ENCODE results near the gene IL17RE. TPM values are rescaled to one million over a fixed set of nuclear protein-coding genes. Genes with fewer than 3 reads are reported as not detected.

IL17RE gene
- total and polyA plus RNA-seq, 9 of the 15 experiments (the other 6 are each of a cell fraction or from before 2014, with no cell fraction given), result 0.32 to 1.9 (median 0.51) TPM; not detected in 4

DNA sequence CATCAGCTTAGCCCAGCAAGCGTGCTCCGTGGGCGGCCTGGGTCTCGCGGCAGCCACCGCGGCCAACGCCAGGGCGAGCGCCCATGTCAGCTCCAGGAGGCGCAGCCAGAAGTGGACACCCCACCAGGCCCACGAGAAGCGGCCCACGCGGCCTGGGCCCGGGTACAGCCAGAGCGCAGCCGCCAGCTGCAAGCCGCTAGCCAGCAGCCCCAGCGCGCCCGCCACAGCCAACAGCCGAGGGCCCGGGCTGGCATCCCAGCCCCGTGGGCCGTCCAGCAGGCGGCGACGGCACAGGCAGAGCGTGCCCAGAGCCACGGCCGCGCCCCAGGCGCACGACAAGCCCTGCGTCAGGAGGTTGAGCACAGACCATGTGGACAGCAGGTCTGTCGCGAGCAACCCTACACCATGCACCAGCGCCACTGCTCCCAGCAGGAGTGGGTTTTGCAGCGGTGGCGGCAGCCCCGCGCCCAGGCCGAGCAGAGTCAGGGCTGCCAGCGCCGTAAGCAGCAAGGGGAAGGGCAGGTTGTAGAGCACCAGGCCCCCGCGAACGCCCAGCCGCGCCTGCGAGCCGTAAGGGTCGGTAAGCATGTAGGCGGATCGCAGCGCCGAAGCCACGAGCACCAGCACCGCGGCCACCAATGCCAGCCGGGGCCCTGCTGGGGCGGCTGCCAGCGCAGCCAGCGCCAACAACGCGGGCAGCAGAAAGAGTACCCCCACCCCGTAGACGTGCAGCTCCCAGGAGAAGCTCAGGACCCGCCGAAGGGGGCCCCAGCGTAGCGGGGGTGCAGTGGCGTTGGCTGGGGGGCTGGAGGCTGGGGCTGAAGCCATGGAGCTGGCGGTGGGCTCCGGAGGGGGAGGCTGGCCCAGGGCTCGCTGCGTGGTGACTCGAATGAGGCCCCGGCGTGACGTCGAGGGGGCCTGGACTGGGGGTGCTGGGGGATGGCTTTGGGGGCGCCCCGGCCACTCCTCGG lies 44.7 kb downstream of the IL17RE start:
- no peak overlapping the region for H2AFZ ChIP-seq (ENCODE audit: low read depth, low read length)

More for the DNA sequence above, 44.7 kb downstream of the IL17RE start:
- intact Hi-C loops (cut with micrococcal nuclease) (no loop called here), in situ Hi-C loops (cut with MboI) (no loop called here)
- no peak overlapping the region; a peak in 1 of 4 replicates for H3K9ac ChIP-seq (ENCODE audit: insufficient read depth in 1 of 2, low read depth in 2 of 2, low read length in 2 of 2)
- FAIRE-seq, result no peak
- POLR2A ChIA-PET, result interaction anchor here (1.2 to 2.0 kb wide), 2 partner anchors 12 to 15 kb away, joined by 3 to 8 read pairs; no protein-coding TSS in a partner anchor
- no peaks in the 10 kb centered on the region for H3K27me3 ChIP-seq (ENCODE audit: control insufficient read depth in 2 of 2, insufficient read depth in 2 of 2, low read length in 2 of 2)
- CTCF ChIA-PET (ENCODE audit: low intra/inter-chr PET ratio), result no interaction called here
- no peaks in the 10 kb centered on the region for H4K20me1 ChIP-seq (replicated peaks; ENCODE audit: control insufficient read depth, insufficient read depth, low read length)
- WGBS (ENCODE audit: insufficient coverage, low coverage, missing lambda C conversion rate), result 97% methylated on average over 74 of the region's 86 CpGs
- H3K4me3 ChIP-seq, result no peak overlapping the region
- no peaks in the 10 kb centered on the region for H3K9me3 ChIP-seq (replicated peaks; ENCODE audit: control insufficient read depth, insufficient read depth, low read depth, low read length)
- H3K79me2 ChIP-seq (ENCODE audit: control insufficient read depth, insufficient read depth, low read length), result no peaks in the 10 kb centered on the region
- peaks cover 13% of the 10 kb centered on the region; the same call in 1 of the 3 replicates for H3K36me3 ChIP-seq (ENCODE audit: control insufficient read depth, insufficient read depth, low read length)
- peaks cover 6 to 41% of the 10 kb centered on the region in 2 experiments; a peak in 4 of 5 replicates for H3K4me1 ChIP-seq (replicated peaks in 1 of 2; ENCODE audit: control insufficient read depth in 2 of 2, insufficient read depth in 2 of 2, low read length in 2 of 2)
- DNase-seq (ENCODE audit: extremely low read depth in 1 of 4, low spot score in 3 of 4), result no peak
- BruUV-seq (replicated peaks), result no TSS peak
- ATAC-seq, result no peak
- TF ChIP-seq, protein P1, sequence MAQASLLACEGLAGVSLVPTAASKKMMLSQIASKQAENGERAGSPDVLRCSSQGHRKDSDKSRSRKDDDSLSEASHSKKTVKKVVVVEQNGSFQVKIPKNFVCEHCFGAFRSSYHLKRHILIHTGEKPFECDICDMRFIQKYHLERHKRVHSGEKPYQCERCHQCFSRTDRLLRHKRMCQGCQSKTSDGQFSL (CRISPR knock-in tag; IDR thresholded peaks at IDR 0.05), result 0 out of 2 replicates have a peak, but pooled peaks have one; percentile 33
- TF ChIP-seq, protein P1 (tag; IDR thresholded peaks at IDR 0.05), result no peak
- TF ChIP-seq SMARCC2 (IDR thresholded peaks at IDR 0.05; ENCODE audit: low read depth) (no peak), ZFP36 (IDR thresholded peaks at IDR 0.05; ENCODE audit: low read depth, low read length, partially characterized antibody) (no peak), POLR2G (IDR thresholded peaks at IDR 0.05; ENCODE audit: low read depth, low read length) (peak; percentile 51; the same call in 1 of the 2 replicates), COPS2 (conservative IDR thresholded peaks at IDR 0.05) (no peak), KLF13 (tag; IDR thresholded peaks at IDR 0.05; ENCODE audit: borderline replicate concordance, low read depth) (no peak)
- TF ChIP-seq, protein P2, sequence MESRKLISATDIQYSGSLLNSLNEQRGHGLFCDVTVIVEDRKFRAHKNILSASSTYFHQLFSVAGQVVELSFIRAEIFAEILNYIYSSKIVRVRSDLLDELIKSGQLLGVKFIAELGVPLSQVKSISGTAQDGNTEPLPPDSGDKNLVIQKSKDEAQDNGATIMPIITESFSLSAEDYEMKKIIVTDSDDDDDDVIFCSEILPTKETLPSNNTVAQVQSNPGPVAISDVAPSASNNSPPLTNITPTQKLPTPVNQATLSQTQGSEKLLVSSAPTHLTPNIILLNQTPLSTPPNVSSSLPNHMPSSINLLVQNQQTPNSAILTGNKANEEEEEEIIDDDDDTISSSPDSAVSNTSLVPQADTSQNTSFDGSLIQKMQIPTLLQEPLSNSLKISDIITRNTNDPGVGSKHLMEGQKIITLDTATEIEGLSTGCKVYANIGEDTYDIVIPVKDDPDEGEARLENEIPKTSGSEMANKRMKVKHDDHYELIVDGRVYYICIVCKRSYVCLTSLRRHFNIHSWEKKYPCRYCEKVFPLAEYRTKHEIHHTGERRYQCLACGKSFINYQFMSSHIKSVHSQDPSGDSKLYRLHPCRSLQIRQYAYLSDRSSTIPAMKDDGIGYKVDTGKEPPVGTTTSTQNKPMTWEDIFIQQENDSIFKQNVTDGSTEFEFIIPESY (CRISPR knock-in tag; IDR thresholded peaks at IDR 0.05), result peak; percentile 94
- H3K4me2 ChIP-seq (ENCODE audit: insufficient read depth, low read length), result no peak overlapping the region
- H3K9me1 ChIP-seq (ENCODE audit: control insufficient read depth, insufficient read depth, low read length), result no peaks in the 10 kb centered on the region
- H3K27ac ChIP-seq (ENCODE audit: extremely low read depth, low read depth, low read length), result no peak overlapping the region

Data from K562 (cell line).